LHCN-M2 (cell line): Measurements from ENCODE around the gene PLEKHM1. TPM values are rescaled to one million over a fixed set of nuclear protein-coding genes. Genes with fewer than 3 reads are reported as not detected.
A peak's percentile ranks its signal among the peaks of the same experiment; 100 is the strongest.
"Not testable (repeated sequence)": the region's sequence is repeated elsewhere in the genome, so short reads cannot be mapped to it uniquely, and the experiment has no call there.

Experiments used
- DNase-seq: peaks from one replicate; pipeline ENCODE4 v3.0.0-alpha.2; 2012; ENCODE audit warnings: low read depth
- polyA plus RNA-seq: library from polyadenylated mRNA; unstranded; fragments of >200 nt; gene quantifications from one replicate; pipeline ENCODE4 v1.2.1, GENCODE V29; 2012; ENCODE audit warnings: missing spikeins
- total RNA-seq: library from RNA; depleted of rRNA; stranded (reverse); fragments of >200 nt; gene quantifications from 2 replicates; pipeline ENCODE4 v1.2.3, GENCODE V29; 2014; rRNA removed

PLEKHM1 gene
- total RNA-seq, result 27.2 and 30.0 TPM in 2 replicates
- polyA plus RNA-seq, result 20.2 TPM

GRCh38 chr17:45490615-45491433, at the start of gene PLEKHM1:
Gene PLEKHM1 (minus strand): TSS chr17:45490721. CDS start chr17:45482484, 8,237 bp downstream.
- DNase-seq, result peak; percentile 66

DNA sequence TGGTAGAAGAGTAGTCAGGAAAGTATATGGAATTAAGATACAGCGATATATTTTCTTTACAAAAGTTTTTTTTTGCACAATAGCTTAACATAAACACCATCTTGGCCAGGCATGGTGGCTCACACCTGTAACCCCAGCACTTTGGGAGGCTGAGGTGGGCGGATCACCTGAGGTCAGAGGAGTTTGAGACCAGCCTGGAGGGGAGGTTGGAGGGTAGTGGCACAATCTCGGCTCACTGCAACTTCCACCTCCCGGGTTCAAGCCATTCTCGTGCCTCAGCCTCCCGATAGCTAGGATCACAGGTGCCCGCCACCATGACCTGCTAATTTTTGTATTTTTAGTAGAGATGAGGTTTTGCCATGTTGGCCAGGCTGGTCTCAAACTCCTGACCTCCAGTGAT, 47.6 kb upstream of the PLEKHM1 start:
- not testable (repeated sequence) for DNase-seq

GRCh38 chr17:45506072-45506471, 15.6 kb upstream of the PLEKHM1 start:
- not testable (repeated sequence) for DNase-seq

DNA sequence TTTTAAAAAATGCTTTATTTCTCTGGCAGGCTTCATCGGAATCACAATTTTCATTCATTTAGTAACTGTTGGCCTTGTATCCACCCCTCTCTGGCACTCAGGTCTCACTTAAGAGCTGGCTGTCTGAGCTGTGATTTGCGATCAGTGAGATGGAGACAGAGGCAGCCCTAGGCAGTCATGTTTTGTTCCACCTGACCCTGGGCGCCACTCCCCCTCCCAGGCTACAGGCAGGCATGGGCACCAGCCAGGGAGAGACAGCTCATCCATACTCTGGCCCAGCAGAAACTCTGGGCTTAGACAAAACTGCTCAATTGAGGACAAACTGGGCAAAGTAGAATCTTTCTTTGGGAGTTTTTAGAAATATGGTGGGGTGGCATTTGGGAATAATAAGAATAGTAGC, 14.7 kb upstream of the PLEKHM1 start:
- not testable (repeated sequence) for DNase-seq

GRCh38 chr17:45501092-45501707, 10.7 kb upstream of the PLEKHM1 start:
- not testable (repeated sequence) for DNase-seq

GRCh38 chr17:45500478-45500877, 10.0 kb upstream of the PLEKHM1 start:
- not testable (repeated sequence) for DNase-seq

DNA sequence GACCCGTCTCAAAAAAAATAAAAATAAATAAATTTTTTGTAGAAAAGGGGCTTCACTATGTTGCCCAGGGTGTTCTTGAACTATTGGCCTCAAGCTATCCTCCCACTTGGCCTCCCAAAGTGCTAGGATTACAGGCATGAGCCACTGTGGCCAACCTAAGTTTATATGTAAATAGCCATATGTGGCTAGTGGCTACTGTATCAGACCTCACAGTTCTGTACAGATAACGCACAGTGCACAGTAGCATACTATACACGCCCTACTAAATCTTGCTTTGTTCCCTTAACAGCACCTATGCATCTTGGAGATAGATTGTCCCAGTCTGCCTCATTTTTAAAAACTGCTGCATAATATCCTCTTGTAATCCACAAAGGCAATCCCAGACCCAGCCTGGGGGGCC, 8.7 kb upstream of the PLEKHM1 start:
- DNase-seq, result not testable (repeated sequence)

DNA sequence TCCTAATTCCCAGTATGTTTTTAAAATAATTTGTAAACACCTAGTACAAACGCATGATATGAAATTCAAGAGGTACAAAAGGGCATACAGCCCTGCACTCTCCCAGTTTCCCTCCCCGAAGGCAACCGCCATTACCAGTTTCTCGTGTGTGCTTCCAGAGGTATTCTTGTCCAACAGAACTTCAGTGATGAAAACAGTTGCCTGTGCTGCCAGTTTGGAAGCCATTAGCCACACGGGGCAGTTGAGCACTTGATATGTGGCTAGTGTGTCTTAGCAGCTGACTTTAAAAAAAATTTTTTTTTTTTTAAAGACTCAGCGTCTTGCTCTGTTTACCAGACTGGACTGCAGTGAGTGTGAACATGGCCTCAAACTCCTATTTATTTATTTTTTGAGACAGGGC, 7.9 kb upstream of the PLEKHM1 start:
- DNase-seq, result not testable (repeated sequence)

DNA sequence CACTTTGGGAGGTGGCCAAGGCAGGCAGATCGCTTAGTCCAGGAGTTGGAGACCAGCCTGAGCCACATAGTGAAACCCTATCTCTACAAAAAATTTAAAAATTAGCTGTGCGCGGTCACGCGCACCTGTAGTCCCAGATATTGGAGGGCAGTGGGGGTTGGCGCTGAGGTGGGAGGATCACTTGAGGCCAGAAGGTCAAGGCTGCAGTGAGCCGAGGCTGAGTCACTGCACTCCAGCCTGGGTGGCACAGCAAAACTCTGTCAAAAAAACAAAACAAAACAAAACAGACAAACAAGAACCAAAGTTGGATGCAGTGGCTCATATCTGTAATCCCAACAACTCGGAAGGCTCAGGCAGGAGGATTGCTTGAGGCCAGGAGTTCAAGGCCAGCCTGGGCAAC, 6.9 kb upstream of the PLEKHM1 start:
- DNase-seq, result peak; percentile 31

DNA sequence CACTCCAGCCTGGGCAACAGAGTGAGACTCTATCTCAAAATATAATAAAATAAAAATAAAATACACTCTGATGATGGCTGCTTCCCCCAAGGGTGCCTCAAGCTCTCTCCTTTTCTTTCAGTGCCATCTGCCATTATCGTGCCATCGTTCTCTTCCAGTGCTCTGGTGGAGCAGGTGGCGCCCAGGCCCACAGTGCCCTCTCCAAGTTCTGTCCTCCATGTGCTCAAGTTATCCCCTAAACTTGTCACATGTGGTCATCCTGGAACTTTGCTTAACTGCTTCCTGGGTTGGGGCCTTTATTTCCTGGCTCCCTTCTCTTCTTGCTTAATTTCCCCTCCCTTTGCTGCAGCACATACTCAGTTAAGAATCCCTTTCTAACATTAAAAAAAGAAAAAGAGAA, 6.0 kb upstream of the PLEKHM1 start:
- DNase-seq, result not testable (repeated sequence)

GRCh38 chr17:45494556-45494955, 4.0 kb upstream of the PLEKHM1 start:
- DNase-seq, result not testable (repeated sequence)

DNA sequence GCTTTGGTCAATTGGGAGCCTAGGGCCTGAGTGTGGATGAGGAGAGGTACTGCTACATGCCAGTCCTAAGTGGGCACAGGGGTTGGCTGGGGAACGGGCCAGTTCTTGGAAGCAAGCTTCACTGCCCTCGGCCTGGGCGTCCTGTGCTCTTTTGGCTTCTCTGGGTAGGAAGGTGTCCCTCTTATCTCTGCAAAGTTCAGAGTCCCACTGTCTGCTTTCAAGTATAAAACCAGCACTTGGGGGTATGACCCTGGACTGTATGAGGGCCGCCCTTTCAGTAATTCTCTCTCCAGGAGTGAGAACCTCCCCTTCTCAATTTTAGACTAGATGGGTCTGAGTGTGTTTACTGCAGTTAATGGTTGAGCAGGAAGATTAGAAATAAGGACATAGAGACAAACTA, 1.6 kb upstream of the PLEKHM1 start:
- not testable (repeated sequence) for DNase-seq

DNA sequence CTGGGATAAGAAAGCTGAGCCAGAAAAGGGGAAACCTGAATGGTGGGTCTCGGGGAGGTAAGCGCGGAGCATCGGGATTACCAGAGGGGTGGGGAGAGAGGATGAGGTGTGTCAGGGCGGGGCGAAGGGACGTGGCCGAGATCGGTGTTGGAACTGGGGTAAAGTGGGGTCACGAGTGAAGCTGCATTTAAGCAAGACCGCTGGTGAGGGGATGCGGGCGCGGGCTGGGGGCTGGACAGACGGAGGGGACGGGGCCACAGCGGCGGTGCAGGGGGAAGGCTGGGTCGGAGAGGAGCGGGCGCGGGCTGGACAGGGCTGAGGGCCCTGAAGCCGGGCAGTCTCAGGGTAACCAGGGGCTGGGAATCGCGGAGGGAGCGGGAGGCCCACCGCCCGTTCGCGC, 323 bp downstream of the PLEKHM1 start:
- DNase-seq, result not testable (repeated sequence)

DNA sequence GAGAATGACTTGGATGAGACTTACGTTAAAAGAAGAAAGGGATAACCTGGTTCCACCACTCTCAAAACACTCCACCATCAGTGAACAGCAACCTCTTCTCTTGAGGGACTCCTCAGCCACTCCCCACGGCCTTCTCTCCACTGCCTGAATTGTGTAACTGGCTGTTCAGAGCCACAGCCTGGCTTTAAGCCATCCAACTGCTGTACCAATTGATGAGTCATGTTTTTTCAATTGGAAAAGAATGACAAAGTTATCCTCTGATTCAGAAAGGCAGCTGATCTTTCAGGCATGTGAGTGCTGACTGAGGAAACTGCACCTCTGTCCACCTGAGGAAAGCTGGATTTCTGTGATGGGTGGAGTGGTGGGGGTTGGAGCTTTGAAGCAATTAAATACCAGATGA, 2.8 kb downstream of the PLEKHM1 start:
- peak; percentile 89 for DNase-seq

GRCh38 chr17:45483591-45484216, 6.8 kb downstream of the PLEKHM1 start:
- DNase-seq, result not testable (repeated sequence)

- not testable (repeated sequence) for DNase-seq
Observed at GRCh38 chr17:45483177-45483576, 7.3 kb downstream of the PLEKHM1 start.

- not testable (repeated sequence) for DNase-seq
Observed at GRCh38 chr17:45482317-45482716, 8.2 kb downstream of the PLEKHM1 start.

- DNase-seq, result not testable (repeated sequence)
Observed at GRCh38 chr17:45475436-45475835, 15.1 kb downstream of the PLEKHM1 start.

DNA sequence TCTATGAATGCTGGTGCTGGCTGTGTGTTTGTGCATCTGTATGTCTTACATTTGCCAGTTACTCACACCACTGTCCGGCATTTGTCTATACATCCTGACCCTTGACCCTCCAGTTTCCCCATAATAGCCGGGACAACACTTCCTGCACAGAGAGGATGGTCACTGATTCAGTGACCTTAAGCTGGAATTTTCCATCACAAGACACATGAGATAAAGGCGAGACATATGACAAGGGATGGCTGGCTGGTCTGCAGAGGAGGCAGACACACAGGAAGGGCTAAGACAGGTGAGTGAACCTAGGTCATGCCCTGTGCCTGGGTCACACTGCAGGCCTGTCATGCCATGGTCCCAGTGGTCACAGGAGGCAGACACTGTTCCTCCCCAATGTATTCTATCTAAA, 18.3 kb downstream of the PLEKHM1 start:
- not testable (repeated sequence) for DNase-seq

GRCh38 chr17:45469204-45469563, 21.3 kb downstream of the PLEKHM1 start:
- not testable (repeated sequence) for DNase-seq

DNA sequence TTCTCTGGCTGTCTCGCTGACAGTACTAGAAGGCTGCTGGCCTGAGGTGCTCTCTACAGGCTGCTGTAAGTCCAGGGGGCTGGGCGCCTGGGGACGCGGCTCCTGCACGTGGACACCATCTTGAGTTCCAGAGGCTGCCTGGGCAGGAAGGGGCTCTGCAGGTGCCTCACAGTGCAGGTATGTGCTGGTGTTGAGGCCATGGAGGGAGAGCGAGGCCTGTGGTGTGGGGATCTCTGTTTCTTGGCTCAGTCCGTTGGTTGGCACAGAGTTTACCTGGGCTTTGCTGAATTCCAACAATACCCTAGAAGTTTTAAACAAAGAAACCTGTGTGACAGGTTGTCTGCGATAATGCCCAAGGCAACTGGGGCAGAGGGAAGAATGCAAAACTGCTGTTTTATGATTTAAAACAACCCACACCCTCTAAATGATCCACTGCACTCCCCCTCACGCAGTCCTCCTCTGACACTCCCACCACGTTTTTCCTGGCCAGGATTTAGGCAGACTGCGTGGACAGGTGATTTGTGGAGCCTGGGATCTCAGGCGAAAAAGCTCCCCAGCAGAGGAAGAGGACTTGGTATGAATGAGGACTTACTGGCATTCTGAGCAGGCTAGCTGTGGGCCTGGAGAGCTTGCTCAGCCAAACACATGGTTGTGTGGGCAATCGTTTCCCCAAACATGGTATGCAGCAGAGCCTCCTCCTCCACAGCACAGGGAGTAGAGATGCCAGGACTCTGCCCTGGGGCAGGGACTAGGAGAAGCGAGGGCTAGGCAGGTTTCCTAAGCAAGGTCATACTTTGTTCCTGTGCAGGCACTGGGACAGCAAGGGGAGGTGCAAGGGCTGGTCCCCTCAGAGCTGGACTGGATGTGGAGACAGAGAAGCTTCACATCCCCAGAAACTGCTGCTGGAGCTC, 22.0 kb downstream of the PLEKHM1 start:
- not testable (repeated sequence) for DNase-seq
